Stimulated activated CD4-positive, alpha-beta T cell treated with anti-CD3 and anti-CD28 coated beads, TNF-alpha, amount 100 ng/mL, for 4 hours (primary cell): Measurements from ENCODE around the gene UNC45A.
"Not testable (repeated sequence)": the region's sequence is repeated elsewhere in the genome, so short reads cannot be mapped to it uniquely, and the experiment has no call there.

Experiments used
- DNase-seq, 3 experiments: peaks; one replicate each; pipeline ENCODE4 v3.0.0-alpha.2; 2020; ENCODE audit warnings: low read depth in 3 of 3

The UNC45A gene

GRCh38 chr15:90903733-90904536 lies 31.1 kb upstream of the UNC45A start:
- no peak for DNase-seq

DNA sequence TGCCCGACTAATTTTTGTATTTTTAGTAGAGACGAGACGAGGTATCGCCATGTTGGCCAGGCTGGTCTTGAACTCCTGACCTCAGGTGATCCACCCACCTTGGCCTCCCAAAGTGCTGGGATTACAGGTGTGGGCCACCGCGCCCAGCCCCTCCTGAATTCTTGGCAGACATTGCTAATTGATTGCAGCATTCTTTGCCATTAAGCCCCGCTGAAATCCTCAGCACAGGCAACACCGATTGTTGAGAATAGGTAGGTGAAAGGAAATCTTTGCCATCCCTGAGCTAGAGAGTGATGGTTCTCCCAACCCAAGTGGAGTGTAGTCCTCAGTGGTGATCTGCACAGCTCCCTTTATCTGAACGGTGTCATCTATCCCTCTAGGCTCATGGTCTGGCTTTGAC lies 30.3 kb upstream of the UNC45A start:
- no peak for DNase-seq

DNA sequence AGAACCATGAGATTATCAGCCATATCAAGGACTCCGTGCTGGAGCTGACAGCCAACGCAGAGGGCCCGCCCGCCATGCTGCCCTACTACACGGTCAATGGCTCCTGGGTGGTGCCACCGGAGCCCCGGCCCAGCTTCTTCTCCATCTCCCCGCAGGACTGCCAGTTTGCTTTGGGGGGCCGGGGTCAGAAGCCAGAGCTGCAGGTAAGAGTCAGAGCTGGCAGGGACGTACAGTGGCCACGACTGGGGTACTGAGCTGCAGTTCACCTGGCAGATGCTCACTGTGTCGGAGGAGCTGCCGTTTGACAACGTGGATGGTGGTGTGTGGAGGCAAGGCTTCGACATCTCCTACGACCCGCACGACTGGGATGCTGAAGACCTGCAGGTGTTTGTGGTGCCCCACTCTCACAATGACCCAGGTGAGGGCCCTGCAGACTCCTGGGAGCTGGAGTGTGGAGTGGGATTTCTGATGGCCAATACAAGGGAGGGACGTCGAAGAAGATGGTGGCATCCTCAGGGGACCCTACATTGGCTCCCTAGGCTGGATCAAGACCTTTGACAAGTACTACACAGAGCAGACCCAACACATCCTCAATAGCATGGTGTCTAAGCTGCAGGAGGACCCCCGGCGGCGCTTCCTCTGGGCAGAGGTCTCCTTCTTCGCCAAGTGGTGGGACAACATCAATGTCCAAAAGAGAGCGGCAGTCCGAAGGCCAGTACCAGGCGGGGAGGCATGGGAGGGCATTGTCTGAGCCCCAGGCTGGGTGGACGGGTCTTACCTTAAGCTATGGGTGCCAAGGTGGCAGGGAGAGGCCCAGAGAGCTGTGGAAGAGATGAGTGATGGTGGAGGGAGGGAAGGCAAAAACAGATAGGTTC lies 29.5 kb upstream of the UNC45A start:
- DNase-seq, result no peak

GRCh38 chr15:90906181-90906849 lies 28.8 kb upstream of the UNC45A start:
- DNase-seq, result no peak

DNA sequence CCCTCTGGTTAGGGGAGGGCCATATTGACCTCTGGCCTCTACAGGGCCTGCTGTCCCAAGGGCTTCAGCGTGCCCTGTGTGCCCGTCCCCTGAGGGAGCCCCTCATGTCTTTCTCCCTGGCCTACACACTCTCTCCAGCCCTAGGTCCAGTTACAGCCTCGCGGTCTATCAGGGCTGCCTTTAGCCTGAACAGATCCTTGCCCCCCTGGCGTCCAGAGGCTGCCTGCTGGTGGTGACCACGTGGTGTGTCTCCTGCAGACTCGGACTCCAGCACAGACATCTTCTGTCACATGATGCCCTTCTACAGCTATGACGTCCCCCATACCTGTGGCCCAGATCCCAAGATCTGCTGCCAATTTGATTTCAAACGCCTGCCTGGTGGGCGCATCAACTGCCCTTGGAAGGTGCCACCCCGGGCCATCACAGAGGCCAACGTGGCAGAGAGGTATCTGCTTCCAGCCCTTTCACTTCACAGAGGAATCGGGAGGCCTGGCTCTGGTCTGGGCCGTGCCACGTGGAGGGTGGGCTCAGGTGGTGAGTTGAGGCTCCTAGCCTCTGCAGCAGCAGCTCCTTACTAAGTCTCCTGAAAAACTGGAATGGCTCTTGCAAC lies 27.9 kb upstream of the UNC45A start:
- no peak for DNase-seq

DNA sequence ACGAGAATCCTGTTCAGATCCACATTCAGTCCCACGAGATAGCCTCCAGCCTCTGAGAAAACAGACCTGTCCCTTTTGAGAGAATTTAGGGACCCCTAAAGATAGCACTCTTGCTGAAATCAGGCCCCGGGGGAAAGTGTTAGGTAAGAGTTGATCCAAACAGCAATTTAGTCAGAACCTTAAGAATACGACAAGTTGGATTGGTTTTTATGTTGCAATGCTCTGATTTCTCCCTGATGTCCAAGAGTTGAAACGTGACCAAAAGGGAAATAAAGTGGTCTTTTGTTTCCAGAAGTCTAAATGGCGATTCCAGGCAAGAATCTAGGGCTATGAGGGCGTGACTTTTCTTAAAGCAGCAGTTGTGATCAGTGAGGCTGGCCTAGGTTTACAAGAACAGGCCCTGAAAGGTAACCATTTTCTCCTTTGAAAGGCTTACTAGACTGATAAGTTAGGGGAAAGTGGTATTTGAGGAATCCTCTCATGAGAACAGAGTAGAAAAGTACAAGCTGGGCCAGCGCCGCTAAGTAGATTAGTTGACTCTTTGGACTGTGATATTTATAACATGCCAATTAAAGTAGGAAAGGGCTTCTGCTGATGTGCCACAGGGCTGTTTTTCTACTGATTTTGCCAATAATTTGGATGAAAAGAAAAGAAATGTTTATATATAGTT lies 27.1 kb upstream of the UNC45A start:
- DNase-seq, result no peak

DNA sequence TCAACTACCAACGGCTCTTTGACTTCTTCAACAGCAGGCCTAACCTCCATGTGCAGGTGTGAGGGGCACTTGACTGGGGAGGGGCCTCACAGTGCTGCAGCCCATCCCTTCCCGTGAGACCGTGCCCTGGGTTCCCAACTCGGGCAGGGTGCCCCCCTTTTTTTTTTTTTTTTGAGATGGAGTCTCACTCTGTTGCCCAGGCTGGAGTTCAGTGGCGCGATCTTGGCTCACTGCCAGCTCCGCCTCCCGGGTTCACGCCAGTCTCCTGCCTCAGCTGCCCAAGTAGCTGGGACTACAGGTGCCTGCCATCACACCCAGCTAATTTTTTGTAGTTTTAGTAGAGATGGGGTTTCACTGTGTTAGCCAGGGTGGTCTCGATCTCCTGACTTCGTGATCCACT lies 25.6 kb upstream of the UNC45A start:
- not testable (repeated sequence) for DNase-seq

DNA sequence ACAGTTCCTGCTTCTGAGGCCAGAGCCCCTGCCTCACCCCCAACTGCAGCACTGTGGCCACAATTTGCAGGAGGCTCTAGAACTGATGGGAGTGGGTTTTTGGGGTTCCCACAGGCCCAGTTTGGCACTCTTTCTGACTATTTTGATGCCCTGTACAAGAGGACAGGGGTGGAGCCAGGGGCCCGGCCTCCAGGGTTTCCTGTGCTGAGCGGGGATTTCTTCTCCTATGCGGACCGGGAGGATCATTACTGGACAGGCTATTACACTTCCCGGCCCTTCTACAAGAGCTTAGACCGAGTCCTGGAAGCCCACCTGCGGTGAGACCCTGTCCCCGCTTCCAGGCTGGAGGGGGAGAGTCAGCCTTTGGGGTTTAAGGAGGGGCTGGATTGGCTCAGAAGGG lies 25.1 kb upstream of the UNC45A start:
- no peak for DNase-seq

DNA sequence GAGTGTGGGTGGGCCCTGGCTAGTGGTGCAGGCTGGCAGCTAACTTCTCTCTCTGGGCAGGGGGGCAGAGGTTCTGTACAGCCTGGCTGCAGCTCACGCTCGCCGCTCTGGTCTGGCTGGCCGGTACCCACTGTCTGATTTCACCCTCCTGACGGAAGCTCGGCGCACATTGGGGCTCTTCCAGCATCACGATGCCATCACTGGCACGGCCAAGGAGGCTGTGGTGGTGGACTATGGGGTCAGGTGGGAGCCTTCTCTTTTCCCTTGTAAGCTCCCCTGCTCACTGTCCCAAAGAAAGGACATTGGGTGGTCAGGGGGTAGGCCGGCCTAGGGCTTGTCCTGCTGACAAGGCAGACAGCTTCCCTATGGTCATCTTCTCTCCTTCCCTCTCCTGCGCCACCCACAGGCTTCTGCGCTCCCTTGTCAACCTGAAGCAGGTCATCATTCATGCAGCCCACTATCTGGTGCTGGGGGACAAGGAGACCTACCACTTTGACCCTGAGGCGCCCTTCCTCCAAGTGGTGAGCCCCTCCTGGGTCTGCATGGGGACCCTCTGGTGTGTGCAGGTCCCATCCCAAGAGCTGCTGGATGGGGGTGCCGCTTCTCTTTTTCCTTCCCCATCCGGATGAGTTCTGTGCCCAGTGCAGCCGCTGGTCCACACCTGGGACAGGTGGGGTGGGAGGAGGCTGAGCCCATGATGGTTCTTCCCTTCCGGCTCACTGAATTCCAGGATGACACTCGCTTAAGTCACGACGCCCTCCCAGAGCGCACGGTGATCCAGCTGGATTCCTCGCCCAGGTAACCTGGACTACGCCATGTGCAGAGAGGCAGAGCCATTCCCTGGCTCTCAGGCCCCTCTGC lies 24.4 kb upstream of the UNC45A start:
- no peak for DNase-seq

DNA sequence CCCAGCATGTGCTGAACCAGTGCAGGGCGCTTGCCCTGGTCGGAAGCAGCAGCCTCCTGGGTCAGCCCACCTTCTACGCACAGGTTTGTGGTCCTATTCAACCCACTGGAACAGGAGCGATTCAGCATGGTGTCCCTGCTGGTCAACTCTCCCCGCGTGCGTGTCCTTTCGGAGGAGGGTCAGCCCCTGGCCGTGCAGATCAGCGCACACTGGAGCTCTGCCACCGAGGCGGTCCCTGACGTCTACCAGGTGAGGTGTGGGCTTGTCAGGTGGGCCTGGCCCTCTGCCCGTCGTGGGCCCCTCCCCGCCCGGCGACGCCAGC lies 23.8 kb upstream of the UNC45A start:
- no peak for DNase-seq

GRCh38 chr15:90911906-90912769 lies 22.9 kb upstream of the UNC45A start:
- DNase-seq, result no peak

- DNase-seq, result no peak
Observed at GRCh38 chr15:90912770-90913075, 22.4 kb upstream of the UNC45A start.

DNA sequence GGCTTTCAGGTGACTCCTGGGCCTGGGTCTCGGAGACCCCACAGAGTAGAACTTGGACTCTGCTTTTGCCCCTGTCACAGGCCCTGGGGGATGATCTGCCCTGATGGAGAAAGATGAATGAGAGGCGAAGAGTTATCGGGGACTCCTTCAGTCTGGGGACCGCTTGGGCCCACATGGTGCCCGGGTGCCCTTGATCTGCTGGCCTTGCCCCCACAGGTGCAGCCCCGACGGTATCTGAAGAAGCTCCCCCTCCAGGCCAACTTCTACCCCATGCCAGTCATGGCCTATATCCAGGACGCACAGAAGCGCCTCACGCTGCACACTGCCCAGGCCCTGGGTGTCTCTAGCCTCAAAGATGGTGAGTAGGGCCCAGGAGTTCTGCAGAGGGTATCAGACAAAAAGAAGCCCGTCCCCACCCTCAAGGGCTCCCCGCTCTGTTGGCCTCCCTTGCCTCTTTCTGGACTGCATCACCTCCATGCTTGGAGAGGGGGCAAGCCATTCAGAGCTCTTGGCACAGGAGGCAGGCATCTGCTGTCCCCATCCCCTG lies 21.6 kb upstream of the UNC45A start:
- no peak for DNase-seq

DNA sequence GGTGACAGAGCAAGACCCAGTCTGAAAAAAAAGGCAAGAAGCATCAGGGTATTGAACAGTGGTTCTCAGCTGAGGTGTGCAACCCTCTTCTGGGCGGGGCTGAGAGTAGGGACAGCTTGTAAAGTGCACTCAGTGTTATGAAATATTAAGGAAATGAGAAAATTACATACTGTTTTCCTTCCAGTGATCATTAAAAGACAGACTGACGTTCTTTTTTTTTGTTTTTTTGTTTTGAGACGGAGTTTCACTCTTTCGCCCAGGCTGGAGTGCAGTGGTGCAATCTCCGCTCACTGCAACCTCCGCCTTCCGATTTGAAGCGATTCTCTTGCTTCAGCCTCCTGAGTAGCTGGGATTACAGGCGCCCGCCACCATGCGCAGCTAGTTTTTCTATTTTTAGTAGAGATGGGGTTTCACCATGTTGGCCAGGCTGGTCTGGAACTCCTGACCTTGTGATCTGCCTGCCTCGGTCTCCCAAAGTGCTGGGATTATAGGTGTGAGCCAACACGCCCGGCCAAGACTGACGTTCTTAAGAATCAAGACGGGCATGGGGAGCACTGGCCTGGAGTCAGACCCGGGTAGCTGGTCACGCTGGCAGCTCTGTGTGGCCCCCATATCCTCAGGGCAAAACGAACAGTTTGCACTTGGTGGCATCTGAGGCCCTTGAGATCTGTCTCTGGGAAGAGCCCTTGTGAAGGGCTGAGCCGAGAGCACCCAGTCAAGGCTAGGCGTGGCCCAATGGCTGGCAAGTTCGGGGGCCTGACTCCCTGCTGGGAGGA lies 20.6 kb upstream of the UNC45A start:
- DNase-seq, result no peak

DNA sequence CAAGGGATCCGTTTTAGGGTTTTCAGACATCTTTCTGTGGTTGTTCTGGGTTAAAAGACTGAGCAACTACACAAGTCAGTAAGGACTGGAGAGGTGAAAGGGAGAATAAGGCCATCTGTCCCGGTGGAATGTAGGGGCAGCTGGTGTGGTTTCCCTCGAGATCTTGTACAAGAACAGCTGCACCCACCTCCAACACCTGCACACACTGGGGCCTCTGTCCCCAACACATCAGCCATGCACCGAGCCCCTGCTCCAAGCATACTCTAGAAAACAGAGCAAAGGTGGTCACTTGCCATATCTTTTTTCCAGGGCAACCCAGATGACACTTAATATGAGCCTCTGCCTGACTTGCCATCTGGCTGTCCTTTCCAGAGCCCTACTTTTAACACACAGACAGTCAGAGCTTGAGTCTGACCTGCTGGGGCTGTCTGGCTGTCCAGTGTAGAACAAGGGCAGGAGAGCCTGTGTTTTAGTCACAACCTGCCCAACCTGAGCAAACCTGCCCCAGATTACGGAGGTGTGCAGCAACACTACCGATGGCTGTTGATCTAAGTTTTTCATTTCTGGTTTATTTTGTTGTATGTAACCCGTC lies 19.8 kb upstream of the UNC45A start:
- DNase-seq, result no peak

- DNase-seq, result no peak
Observed at GRCh38 chr15:90915808-90916440, 19.2 kb upstream of the UNC45A start.

GRCh38 chr15:90916461-90916860 lies 18.6 kb upstream of the UNC45A start:
- DNase-seq, result no peak

DNA sequence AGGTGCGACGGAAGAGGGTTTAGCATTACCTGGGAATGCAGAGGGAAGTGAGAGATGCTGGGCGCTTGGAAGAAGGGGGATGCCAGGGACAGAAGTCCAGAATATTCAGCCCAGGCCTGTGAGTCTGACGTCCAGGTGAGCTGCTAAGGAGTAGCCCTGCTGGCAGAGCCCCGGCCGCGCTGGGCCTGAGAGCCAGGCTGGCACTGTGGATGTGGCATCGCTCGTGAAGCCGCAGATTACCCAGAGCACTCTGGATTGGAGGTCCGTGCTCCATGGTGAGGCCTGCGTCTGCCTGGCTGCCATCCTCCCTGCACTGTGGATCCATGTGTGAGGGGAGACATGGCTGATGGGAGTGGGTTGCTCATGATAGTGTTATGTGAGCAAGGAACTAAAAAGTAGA lies 17.5 kb upstream of the UNC45A start:
- DNase-seq, result no peak
